Large intestine (tissue), 3 donors: ENCODE data around the gene FRAS1. TPM values are rescaled to one million over a fixed set of nuclear protein-coding genes. Genes with fewer than 3 reads are reported as not detected.
A peak's percentile ranks its signal among the peaks of the same experiment; 100 is the strongest.

ENCODE experiments used
- DNase-seq, 2 donors: peaks; one replicate each; pipeline versions ENCODE4 v3.0.0 to v3.0.0-alpha.2; 2013
- H3K27ac ChIP-seq: one replicate; pipeline ENCODE4 v1.5.1; 2013; ENCODE audit warnings: low read length
- H3K27me3 ChIP-seq: 2 replicates; pipeline ENCODE4 v1.6.1; 2013; ENCODE audit warnings: low read length; ENCODE audit not compliant: control insufficient read depth, insufficient read depth
- H3K36me3 ChIP-seq: 2 replicates; pipeline ENCODE4 v1.6.1; 2013; ENCODE audit warnings: low read length; ENCODE audit not compliant: control insufficient read depth, insufficient read depth
- H3K4me1 ChIP-seq: one replicate; pipeline ENCODE4 v1.6.1; 2013; ENCODE audit warnings: low read length; ENCODE audit not compliant: control insufficient read depth, insufficient read depth
- H3K4me3 ChIP-seq: one replicate; pipeline ENCODE4 v1.5.1; 2013; ENCODE audit warnings: low read length
- H3K9me3 ChIP-seq: one replicate; pipeline ENCODE4 v1.6.1; 2013; ENCODE audit warnings: mild to moderate bottlenecking, low read depth, low read length, moderate library complexity; ENCODE audit not compliant: control insufficient read depth
- WGBS: methylation state at CpG from one replicate; pipeline ENCODE4 v1.1.5; 2013; ENCODE audit warnings: low lambda C conversion rate; ENCODE audit not compliant: insufficient coverage; 5-methylcytosine and 5-hydroxymethylcytosine counted together
- polyA plus RNA-seq: library from polyadenylated mRNA; unstranded; fragments of 120-200 nt; gene quantifications from one replicate; pipeline ENCODE4 v1.2.1, GENCODE V29; 2013

The FRAS1 gene
- polyA plus RNA-seq, 1 donor, result 12.9 TPM

DNA sequence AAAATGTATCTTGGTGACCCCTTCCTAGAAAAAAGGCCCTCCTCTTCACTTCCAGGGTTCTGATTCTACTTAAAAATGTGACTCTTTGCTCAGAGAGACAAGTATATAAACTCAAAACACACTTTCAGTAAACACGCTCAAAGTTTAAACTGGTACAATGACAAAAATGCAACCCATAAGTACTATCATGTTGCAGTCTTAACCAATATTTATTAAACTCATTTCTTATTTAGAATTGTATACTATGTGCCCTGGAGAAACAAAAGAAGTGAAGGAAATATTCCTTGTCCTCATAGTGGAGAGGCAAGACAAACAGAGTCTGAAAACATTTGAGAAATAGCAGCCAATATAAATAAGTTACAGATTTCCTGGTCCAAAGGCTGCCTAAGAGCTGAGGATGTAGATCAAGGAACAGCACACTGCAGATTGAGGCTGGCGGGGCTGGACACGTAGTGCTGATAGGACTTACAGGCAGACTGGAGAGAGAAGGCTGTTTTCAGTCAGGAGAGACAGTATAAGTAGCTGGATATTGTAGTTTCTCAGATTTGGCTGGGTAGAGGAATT is 455.3 kb downstream of the FRAS1 start:
- DNase-seq, result peak; percentile 77 to 89
- Histone ChIP-seq H3K9me3 (no peaks in the 10 kb centered on the region), H3K27me3 (no peaks in the 10 kb centered on the region), H3K27ac (peak overlapping the region; percentile 37), H3K4me1 (peaks cover 13% of the 10 kb centered on the region), H3K4me3 (no peak overlapping the region), H3K36me3 (peaks cover 12% of the 10 kb centered on the region)
- WGBS, result no CpG with 5 or more reads among the region's 3 CpGs

DNA sequence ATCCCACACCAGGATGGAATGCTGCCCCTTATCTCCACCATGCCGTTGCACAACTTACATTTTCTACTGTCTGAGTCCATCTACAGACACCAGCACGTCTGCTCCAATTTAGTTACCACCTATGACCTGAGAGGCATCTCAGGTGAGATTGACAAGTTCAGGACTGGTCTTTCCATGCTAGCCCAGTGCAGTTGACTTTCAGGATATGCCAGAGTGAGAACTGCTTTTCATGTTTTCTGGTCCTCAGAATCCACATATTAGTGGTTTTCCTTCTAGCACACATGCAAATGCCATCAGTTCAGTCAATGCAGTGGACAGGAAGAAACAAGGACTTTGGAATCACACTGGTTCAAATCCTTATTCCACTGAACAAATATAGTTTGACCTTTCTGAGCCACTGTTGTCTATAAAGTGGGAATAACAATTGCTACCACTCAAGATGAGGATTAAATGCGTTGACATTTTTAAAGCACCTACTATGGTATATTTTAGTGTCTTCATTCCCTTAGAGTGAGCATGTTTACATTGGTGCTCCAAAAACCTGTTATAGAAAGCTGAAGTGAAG is 456.4 kb downstream of the FRAS1 start:
- Histone ChIP-seq H3K36me3 (peaks cover 10% of the 10 kb centered on the region), H3K27ac (no peak overlapping the region), H3K9me3 (no peaks in the 10 kb centered on the region), H3K27me3 (no peaks in the 10 kb centered on the region), H3K4me1 (peaks cover 13% of the 10 kb centered on the region), H3K4me3 (no peak overlapping the region)
- peak; percentile 23 to 66 for DNase-seq
- 80% methylated on average over 1 of the region's 3 CpGs for WGBS

DNA sequence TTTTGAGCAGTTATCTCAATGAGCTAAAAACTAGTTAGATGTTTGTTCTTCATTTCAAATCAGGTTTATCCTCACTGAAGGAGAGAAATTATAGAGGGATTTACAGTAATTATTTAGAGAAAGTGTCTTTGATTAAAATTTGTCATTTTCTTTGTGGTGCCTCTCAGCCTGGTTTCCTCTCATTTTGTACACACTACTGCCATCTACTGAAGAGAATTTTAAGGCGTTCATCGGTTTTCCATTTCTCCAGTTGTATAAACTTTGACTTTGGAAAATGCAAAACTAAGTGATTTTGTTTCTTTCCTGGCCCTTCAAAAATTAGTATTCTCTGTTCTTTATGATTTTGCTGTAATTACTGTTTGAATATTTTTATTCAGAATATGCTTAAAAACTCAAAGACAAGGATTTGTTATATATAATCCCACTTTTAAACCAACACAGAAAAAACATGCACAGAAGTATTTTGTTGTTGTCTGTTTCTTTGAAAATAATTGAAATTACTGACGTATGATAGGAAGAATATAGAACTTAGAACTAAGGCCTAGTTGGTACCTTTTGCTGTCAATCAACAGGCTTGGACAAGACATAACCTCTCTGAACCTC is 460.0 kb downstream of the FRAS1 start:
- peak in 1 of 2 donors; percentile 27 for DNase-seq
- Histone ChIP-seq H3K9me3 (no peaks in the 10 kb centered on the region), H3K4me3 (no peak overlapping the region), H3K27ac (no peak overlapping the region), H3K36me3 (peaks cover 7% of the 10 kb centered on the region), H3K27me3 (no peaks in the 10 kb centered on the region), H3K4me1 (peaks cover 8% of the 10 kb centered on the region)
- 0% methylated on average over 2 of the region's 3 CpGs for WGBS

DNA sequence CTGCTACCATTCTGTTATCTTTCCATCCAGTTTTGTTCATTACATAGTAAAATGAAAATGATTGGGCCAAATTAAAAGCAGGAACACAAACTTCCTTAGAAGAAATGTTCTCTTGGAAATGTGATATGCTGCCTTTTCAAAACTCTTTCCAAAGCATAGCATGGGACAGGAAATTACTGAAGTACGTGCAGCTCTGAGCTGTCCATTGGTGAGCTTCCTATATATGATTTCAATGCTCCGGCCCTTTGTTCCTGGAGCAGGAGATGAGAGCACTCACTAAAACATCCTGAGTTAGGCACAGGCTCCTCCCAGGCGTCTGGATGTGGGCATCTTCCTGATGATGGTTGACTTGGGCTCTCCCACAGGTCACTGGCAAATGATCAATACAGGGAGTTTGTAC is 461.4 kb downstream of the FRAS1 start:
- Histone ChIP-seq H3K4me3 (no peak overlapping the region), H3K27ac (no peak overlapping the region), H3K9me3 (no peaks in the 10 kb centered on the region), H3K27me3 (no peaks in the 10 kb centered on the region), H3K4me1 (peaks cover under 1% of the 10 kb centered on the region), H3K36me3 (peaks cover 13% of the 10 kb centered on the region)
- WGBS, result no CpG with 5 or more reads among the region's 3 CpGs
- no peak for DNase-seq

DNA sequence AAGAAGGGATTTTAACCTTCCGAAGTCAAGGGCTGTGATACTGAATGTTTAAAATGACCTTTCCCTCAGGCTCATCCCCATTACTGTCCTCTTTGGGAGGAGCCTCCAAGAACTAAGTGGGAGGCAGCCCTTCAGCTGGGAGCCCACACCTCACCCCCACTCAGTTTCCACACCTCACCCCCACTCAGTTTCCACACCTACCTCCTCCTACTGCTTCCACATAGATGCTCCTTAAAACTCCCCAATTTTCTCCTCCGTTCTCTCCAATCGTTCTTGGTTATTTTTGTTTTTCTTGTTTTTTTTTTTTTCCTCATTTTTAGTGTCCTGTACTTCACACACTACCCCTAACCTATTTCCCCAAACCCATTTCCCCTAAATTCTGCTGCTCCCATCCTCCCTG is 462.8 kb downstream of the FRAS1 start:
- H3K9me3 ChIP-seq, result no peaks in the 10 kb centered on the region
- 96% methylated on average over 2 of the region's 3 CpGs for WGBS
- no peak for DNase-seq
- H3K4me3 ChIP-seq, result no peak overlapping the region
- H3K27me3 ChIP-seq, result no peaks in the 10 kb centered on the region
- no peaks in the 10 kb centered on the region for H3K4me1 ChIP-seq
- peaks cover 18% of the 10 kb centered on the region for H3K36me3 ChIP-seq
- no peak overlapping the region for H3K27ac ChIP-seq

DNA sequence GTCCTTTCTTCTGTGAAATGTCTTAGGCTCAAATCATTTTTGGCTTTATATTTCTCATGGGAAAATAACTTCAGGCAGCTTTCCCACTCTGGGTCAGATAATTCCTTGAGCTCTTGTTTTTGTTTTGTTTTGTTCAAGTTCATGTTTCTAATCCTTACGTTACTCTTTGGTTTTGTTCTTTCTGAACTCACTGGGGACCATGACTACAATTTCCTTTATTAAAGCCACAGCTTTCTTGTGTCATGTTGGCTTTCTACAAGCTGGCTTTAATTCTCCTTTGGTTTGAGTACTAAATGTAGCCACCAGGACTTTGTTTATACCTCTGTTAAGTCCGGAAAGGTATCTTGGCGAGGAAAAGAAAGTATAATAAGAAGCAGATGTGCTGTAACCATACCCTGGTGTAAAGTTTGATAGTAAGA is 463.7 kb downstream of the FRAS1 start:
- 75% methylated on average over 1 of the region's 3 CpGs for WGBS

DNA sequence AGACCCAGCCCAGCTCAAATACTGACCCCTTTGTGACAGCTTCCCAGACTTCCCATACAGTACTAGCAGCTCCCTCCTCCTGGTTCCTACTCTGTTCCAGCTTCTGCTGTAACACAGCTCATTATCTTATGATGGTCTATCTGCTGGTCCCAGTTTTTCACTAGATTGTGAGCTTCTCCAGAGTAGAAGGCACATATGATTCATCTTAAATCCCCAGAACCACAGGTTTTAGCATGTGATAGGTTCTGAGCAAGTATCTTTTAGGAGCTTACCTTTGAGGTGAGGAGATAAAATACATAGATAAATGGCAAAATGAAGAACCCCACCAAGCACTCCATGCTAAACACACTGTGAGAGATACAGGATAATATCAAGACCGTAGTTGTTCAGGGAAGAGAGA is 466.9 kb downstream of the FRAS1 start:
- no peak for DNase-seq
- whole genome bisulfite sequencing, result 75% methylated on average over 1 of the region's 1 CpG
- H3K27ac ChIP-seq, result no peak overlapping the region
- H3K4me3 ChIP-seq, result no peak overlapping the region
- no peaks in the 10 kb centered on the region for H3K27me3 ChIP-seq
- H3K4me1 ChIP-seq, result no peaks in the 10 kb centered on the region
- no peaks in the 10 kb centered on the region for H3K9me3 ChIP-seq
- H3K36me3 ChIP-seq, result peaks cover 25% of the 10 kb centered on the region

More for the DNA sequence above, 463.7 kb downstream of the FRAS1 start:
- Histone ChIP-seq H3K27me3 (no peaks in the 10 kb centered on the region), H3K9me3 (no peaks in the 10 kb centered on the region), H3K4me3 (no peak overlapping the region), H3K27ac (no peak overlapping the region), H3K36me3 (peaks cover 20% of the 10 kb centered on the region), H3K4me1 (no peaks in the 10 kb centered on the region)
- DNase-seq, result no peak

DNA sequence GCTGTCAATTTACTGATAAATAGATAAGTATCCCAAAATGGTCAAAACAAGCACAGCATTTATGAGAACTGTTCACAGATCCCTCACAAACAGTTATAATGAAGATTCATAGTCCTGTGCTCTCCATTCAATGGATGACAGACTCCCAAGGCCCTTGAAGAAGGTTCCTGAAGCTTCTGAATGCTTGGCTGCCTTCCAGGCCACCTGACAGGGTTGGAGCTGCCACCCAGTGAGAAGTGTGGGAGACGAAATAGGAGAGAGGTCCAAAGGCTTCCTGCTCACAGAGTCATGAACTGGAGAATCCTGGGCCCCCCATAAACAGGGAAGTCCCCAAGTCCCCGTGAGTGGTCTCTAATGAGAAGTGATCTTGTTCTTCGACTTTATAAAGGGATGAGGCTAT is 468.4 kb downstream of the FRAS1 start:
- H3K36me3 ChIP-seq, result peaks cover 18% of the 10 kb centered on the region
- H3K4me1 ChIP-seq, result no peaks in the 10 kb centered on the region
- H3K4me3 ChIP-seq, result no peak overlapping the region
- no peaks in the 10 kb centered on the region for H3K27me3 ChIP-seq
- DNase-seq, result no peak
- no CpG with 5 or more reads among the region's 3 CpGs for WGBS
- no peaks in the 10 kb centered on the region for H3K9me3 ChIP-seq
- H3K27ac ChIP-seq, result no peak overlapping the region

DNA sequence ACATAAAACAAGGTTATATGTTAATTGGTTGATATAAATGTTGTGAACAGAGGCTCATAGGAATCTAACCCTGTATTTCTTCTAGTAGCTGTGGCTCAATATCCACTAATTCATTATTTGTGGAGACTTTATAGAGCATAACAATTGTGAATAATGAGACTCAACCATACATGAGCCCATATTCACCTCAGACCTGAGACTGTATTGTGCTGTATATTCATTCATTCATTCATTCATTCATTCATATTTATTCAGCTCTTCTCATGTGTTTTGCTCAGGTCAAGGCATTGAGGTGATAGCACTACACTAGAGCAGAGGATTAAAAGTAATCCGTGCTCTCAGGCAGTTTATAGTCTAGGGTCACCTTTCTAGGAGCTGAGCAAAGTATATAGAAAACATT is 470.0 kb downstream of the FRAS1 start:
- Histone ChIP-seq H3K36me3 (peaks cover 18% of the 10 kb centered on the region), H3K4me3 (no peak overlapping the region), H3K4me1 (no peaks in the 10 kb centered on the region), H3K27ac (no peak overlapping the region), H3K9me3 (no peaks in the 10 kb centered on the region), H3K27me3 (no peaks in the 10 kb centered on the region)
- no CpG with 5 or more reads among the region's 1 CpG for WGBS
- no peak for DNase-seq

DNA sequence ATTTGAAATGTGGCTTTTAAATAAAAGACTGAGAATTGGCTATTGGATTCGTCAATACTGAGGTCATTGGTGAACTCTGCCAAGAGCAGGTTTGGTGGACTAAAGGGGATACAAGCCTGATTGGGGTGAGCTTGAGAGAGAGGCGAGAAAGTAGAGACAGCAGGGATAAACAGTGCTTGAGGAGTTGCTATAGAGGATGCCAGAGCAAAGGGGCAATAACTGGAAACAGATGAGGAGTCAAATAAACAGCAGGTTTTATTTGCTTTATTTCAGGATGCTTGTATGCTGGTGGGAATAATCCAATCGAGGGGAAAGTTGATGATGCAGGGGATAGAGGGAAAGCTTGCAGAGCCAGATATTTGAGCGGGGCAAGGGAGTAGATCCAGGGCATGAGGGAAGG is 470.4 kb downstream of the FRAS1 start:
- H3K27ac ChIP-seq, result no peak overlapping the region

DNA sequence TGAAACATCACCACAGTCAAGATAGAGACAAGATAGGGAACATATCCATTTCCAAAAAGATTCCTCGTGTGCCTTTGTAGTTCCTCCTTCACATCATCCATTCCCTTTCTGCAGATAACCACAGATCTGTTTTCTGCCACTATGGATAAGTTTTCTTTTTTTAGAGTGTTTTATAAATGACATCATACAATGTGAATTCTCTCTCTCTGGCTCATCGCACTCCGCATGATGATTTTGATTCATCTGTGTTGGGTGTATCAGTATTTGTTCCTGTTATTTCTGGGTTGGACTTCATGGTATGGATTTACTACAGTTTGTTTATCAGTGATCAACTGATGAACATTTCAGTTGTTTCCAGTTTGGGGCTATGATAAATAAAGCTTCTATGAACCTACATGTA is 471.2 kb downstream of the FRAS1 start:
- Histone ChIP-seq H3K27me3 (no peaks in the 10 kb centered on the region), H3K36me3 (peaks cover 11% of the 10 kb centered on the region), H3K9me3 (no peaks in the 10 kb centered on the region), H3K27ac (no peak overlapping the region), H3K4me1 (no peaks in the 10 kb centered on the region), H3K4me3 (no peak overlapping the region)
- DNase-seq, result no peak
- 75% methylated on average over 3 of the region's 3 CpGs for WGBS

More for the DNA sequence above, 470.4 kb downstream of the FRAS1 start:
- Histone ChIP-seq H3K4me1 (no peaks in the 10 kb centered on the region), H3K27me3 (no peaks in the 10 kb centered on the region), H3K36me3 (peaks cover 18% of the 10 kb centered on the region), H3K9me3 (no peaks in the 10 kb centered on the region), H3K4me3 (no peak overlapping the region)
- no peak for DNase-seq
- WGBS, result 60% methylated on average over 1 of the region's 4 CpGs
